OCI-LY1 (cell line): ENCODE results near the gene SCN1A.

ENCODE experiments used
- H2AFZ ChIP-seq: fragments of 200-600 bp; sonication (generic), shearing (Covaris generic); 2 replicates; pipeline ENCODE4 v1.6.0; 2014; ENCODE audit warnings: antibody characterized with exemption, mild to moderate bottlenecking, low read length
- H3F3A ChIP-seq: fragments of 200-600 bp; sonication (generic), shearing (Covaris generic); 2 replicates; pipeline ENCODE4 v1.6.0; 2014; ENCODE audit warnings: mild to moderate bottlenecking, antibody characterized with exemption, low read length, moderate library complexity; ENCODE audit not compliant: insufficient read depth
- H3K27ac ChIP-seq: fragments of 200-600 bp; sonication (generic); 2 replicates; pipeline ENCODE4 v1.5.1; 2014; ENCODE audit warnings: low read length, mixed run types, mild to moderate bottlenecking, low read depth; ENCODE audit not compliant: poor library complexity, severe bottlenecking
- H3K27me3 ChIP-seq: fragments of 200-600 bp; sonication (generic); 2 replicates; pipeline ENCODE4 v1.6.0; 2014; ENCODE audit warnings: antibody characterized with exemption, mild to moderate bottlenecking, low read length, moderate library complexity; ENCODE audit not compliant: insufficient read depth
- H3K36me3 ChIP-seq: fragments of 200-600 bp; sonication (generic); 2 replicates; pipeline ENCODE4 v1.6.1; 2014; ENCODE audit warnings: mild to moderate bottlenecking, antibody characterized with exemption, low read length, moderate library complexity, mixed read lengths; ENCODE audit not compliant: insufficient read depth
- H3K4me1 ChIP-seq: fragments of 200-600 bp; sonication (generic); 2 replicates; pipeline ENCODE4 v1.5.1; 2014; ENCODE audit warnings: mild to moderate bottlenecking, low read length, moderate library complexity; ENCODE audit not compliant: insufficient read depth, severe bottlenecking
- H3K4me2 ChIP-seq: fragments of 200-600 bp; sonication (generic), shearing (Covaris generic); 2 replicates; pipeline ENCODE4 v1.6.1; 2014; ENCODE audit warnings: low read length
- H3K4me3 ChIP-seq: fragments of 200-600 bp; sonication (generic); 2 replicates; pipeline ENCODE4 v1.5.1; 2014; ENCODE audit warnings: low read length, low read depth, mild to moderate bottlenecking, mixed read lengths; ENCODE audit not compliant: poor library complexity, severe bottlenecking
- H3K79me2 ChIP-seq: fragments of 200-600 bp; shearing (Covaris generic); 2 replicates; pipeline ENCODE4 v1.6.1; 2016; ENCODE audit warnings: mixed run types, low read length, mixed read lengths; ENCODE audit not compliant: insufficient read depth
- H3K9ac ChIP-seq: fragments of 200-600 bp; sonication (generic), shearing (Covaris generic); 2 replicates; pipeline ENCODE4 v1.6.1; 2014; ENCODE audit warnings: mild to moderate bottlenecking, low read length, mixed read lengths
- H3K9me2 ChIP-seq: fragments of 200-600 bp; sonication (generic), shearing (Covaris generic); 2 replicates; pipeline ENCODE4 v1.6.1; 2014; ENCODE audit warnings: low read depth, mild to moderate bottlenecking, low read length, mixed read lengths
- H3K9me3 ChIP-seq: fragments of 200-600 bp; shearing (Covaris generic); 2 replicates; pipeline ENCODE4 v1.6.1; 2014; ENCODE audit warnings: low read length, mixed read lengths
- H4K20me1 ChIP-seq: fragments of 200-600 bp; sonication (generic), shearing (Covaris generic); 2 replicates; pipeline ENCODE4 v1.6.0; 2016; ENCODE audit warnings: mild to moderate bottlenecking, low read length; ENCODE audit not compliant: insufficient read depth
- CTCF ChIP-seq: fragments of 200-600 bp; sonication (generic), shearing (Covaris generic); IDR thresholded peaks from 2 replicates; pipeline ENCODE4 v1.5.1; 2017; ENCODE audit warnings: mild to moderate bottlenecking, antibody characterized with exemption, low read length, moderate library complexity, mixed read lengths
- EZH2 ChIP-seq: fragments of 200-600 bp; sonication (generic), shearing (Covaris generic); IDR thresholded peaks from 2 replicates; pipeline ENCODE4 v1.8.0; 2017; ENCODE audit warnings: borderline replicate concordance, mixed run types, mild to moderate bottlenecking, antibody characterized with exemption, low read length, moderate library complexity, mixed read lengths

Gene SCN1A

GRCh38 chr2:165961818-165962217, 166.0 kb downstream of the SCN1A start:
- H3K4me1 ChIP-seq, result no peaks in the 10 kb centered on the region
- H3K27ac ChIP-seq, result no peak overlapping the region
- H4K20me1 ChIP-seq, result no peaks in the 10 kb centered on the region
- no peaks in the 10 kb centered on the region for H3K9me3 ChIP-seq
- no peaks in the 10 kb centered on the region for H3K9me2 ChIP-seq
- H3K4me3 ChIP-seq, result no peak overlapping the region
- H2AFZ ChIP-seq, result no peak overlapping the region
- H3F3A ChIP-seq, result no peaks in the 10 kb centered on the region
- no peaks in the 10 kb centered on the region for H3K79me2 ChIP-seq
- H3K4me2 ChIP-seq, result no peak overlapping the region
- TF ChIP-seq EZH2, result no peak
- TF ChIP-seq CTCF, result no peak
- H3K36me3 ChIP-seq, result no peaks in the 10 kb centered on the region
- no peak overlapping the region for H3K9ac ChIP-seq
- H3K27me3 ChIP-seq, result no peaks in the 10 kb centered on the region

- Histone ChIP-seq H3K4me3 (no peak overlapping the region), H3K36me3 (no peaks in the 10 kb centered on the region), H3K9me2 (no peaks in the 10 kb centered on the region), H3K27me3 (no peaks in the 10 kb centered on the region), H3K9me3 (no peaks in the 10 kb centered on the region), H3K4me2 (no peak overlapping the region), H2AFZ (no peak overlapping the region), H4K20me1 (no peaks in the 10 kb centered on the region), H3F3A (no peaks in the 10 kb centered on the region), H3K9ac (no peak overlapping the region), H3K27ac (no peak overlapping the region), H3K79me2 (no peaks in the 10 kb centered on the region), H3K4me1 (peaks cover 5% of the 10 kb centered on the region)
- TF ChIP-seq CTCF (no peak), EZH2 (no peak)
These were observed 168.4 kb downstream of the SCN1A start for GRCh38 chr2:165959371-165959770.

- Histone ChIP-seq H3K9ac (no peak overlapping the region), H3K36me3 (no peaks in the 10 kb centered on the region), H3K79me2 (no peaks in the 10 kb centered on the region), H3K27ac (no peak overlapping the region), H3K4me1 (peaks cover 8% of the 10 kb centered on the region), H2AFZ (no peak overlapping the region), H3K4me3 (no peak overlapping the region), H3K4me2 (no peak overlapping the region), H4K20me1 (no peaks in the 10 kb centered on the region), H3F3A (no peaks in the 10 kb centered on the region), H3K27me3 (no peaks in the 10 kb centered on the region), H3K9me2 (no peaks in the 10 kb centered on the region), H3K9me3 (no peaks in the 10 kb centered on the region)
- TF ChIP-seq CTCF, result no peak
- no peak for TF ChIP-seq EZH2
These were observed 169.4 kb downstream of the SCN1A start for GRCh38 chr2:165958313-165958960.
